CD14-positive monocyte (primary cell): Measurements from ENCODE around the gene TSPAN15. TPM values are rescaled to one million over a fixed set of nuclear protein-coding genes. Genes with fewer than 3 reads are reported as not detected.

ENCODE experiments used
- DNase-seq, 3 donors: peaks; one replicate each; pipeline ENCODE4 v3.0.0-alpha.2; 2011 to 2022
- H2AFZ ChIP-seq: 2 replicates; pipeline ENCODE4 v1.6.0; 2012; ENCODE audit warnings: mild to moderate bottlenecking, low read depth, low read length, inconsistent platforms; ENCODE audit not compliant: insufficient read depth, poor library complexity, severe bottlenecking
- H3K27ac ChIP-seq, 2 donors: 1 replicate in 1 of 2; 2 replicates in 1 of 2; pipeline ENCODE4 v1.5.1; 2012 to 2013; ENCODE audit warnings: low read length in 2 of 2, control low read depth in 1 of 2, inconsistent platforms in 1 of 2, low read depth in 1 of 2, mild to moderate bottlenecking in 1 of 2
- H3K27me3 ChIP-seq, 2 donors: one replicate each; pipeline versions ENCODE4 v1.6.0 to v1.6.1; 2011 to 2013; ENCODE audit warnings: low read length in 2 of 2; ENCODE audit not compliant: control insufficient read depth in 2 of 2, insufficient read depth in 2 of 2
- H3K36me3 ChIP-seq, 2 donors: replicated peaks in 1 of 2; 1 replicate in 1 of 2; 2 replicates in 1 of 2; pipeline versions ENCODE4 v1.5.1 to v1.6.1; 2012 to 2013; ENCODE audit warnings: low read length in 2 of 2, control low read depth in 1 of 2, inconsistent platforms in 1 of 2, mild to moderate bottlenecking in 1 of 2; ENCODE audit not compliant: insufficient read depth in 2 of 2, control insufficient read depth in 1 of 2
- H3K4me1 ChIP-seq, 2 donors: 1 replicate in 1 of 2; 2 replicates in 1 of 2; pipeline versions ENCODE4 v1.5.1 to v1.6.1; 2012 to 2013; ENCODE audit warnings: low read length in 2 of 2, control low read depth in 1 of 2, inconsistent platforms in 1 of 2, mild to moderate bottlenecking in 1 of 2, moderate library complexity in 1 of 2; ENCODE audit not compliant: insufficient read depth in 2 of 2, control insufficient read depth in 1 of 2
- H3K4me2 ChIP-seq: replicated peaks from 2 replicates; pipeline ENCODE3; 2012; ENCODE audit warnings: low read length, moderate library complexity, mild to moderate bottlenecking; ENCODE audit not compliant: poor library complexity, severe bottlenecking; ENCODE audit errors: extremely low read depth
- H3K4me3 ChIP-seq, 3 experiments: fragments of 200-600 bp in 1 of 3; sonication (generic) in 1 of 3; replicated peaks in 1 of 3; 1 replicate in 2 of 3; 2 replicates in 1 of 3; pipeline ENCODE4 v1.5.1; 2011 to 2013; ENCODE audit warnings: low read length in 3 of 3, mild to moderate bottlenecking in 3 of 3, control low read depth in 2 of 3, low read depth in 2 of 3, inconsistent platforms in 1 of 3, moderate library complexity in 1 of 3
- H3K79me2 ChIP-seq: 2 replicates; pipeline ENCODE4 v1.6.0; 2012; ENCODE audit warnings: mild to moderate bottlenecking, control low read depth, inconsistent platforms, low read length, moderate library complexity; ENCODE audit not compliant: insufficient read depth
- H3K9ac ChIP-seq: 2 replicates; pipeline ENCODE4 v1.6.0; 2017; ENCODE audit warnings: low read length, mild to moderate bottlenecking; ENCODE audit not compliant: insufficient read depth, poor library complexity, severe bottlenecking
- H3K9me3 ChIP-seq, 2 donors: replicated peaks in 1 of 2; 1 replicate in 1 of 2; 2 replicates in 1 of 2; pipeline versions ENCODE4 v1.5.1 to v1.6.1; 2012 to 2013; ENCODE audit warnings: low read length in 2 of 2, control low read depth in 1 of 2; ENCODE audit not compliant: control insufficient read depth in 1 of 2, insufficient read depth in 1 of 2
- H4K20me1 ChIP-seq: 2 replicates; pipeline ENCODE4 v1.6.0; 2012; ENCODE audit warnings: mild to moderate bottlenecking, low read length, control low read depth, moderate library complexity; ENCODE audit not compliant: insufficient read depth
- H3K27ac Mint-ChIP-seq, 7 donors: one replicate each; pipeline ENCODE4 v1.8.0; 2020; ENCODE audit warnings: mild to moderate bottlenecking in 7 of 7, mixed read lengths in 7 of 7, moderate library complexity in 6 of 7, inconsistent platforms in 2 of 7
- H3K27me3 Mint-ChIP-seq, 3 donors: one replicate each; pipeline ENCODE4 v1.8.0; 2021 to 2022; ENCODE audit warnings: low read depth in 3 of 3, mild to moderate bottlenecking in 3 of 3, mixed read lengths in 3 of 3, moderate library complexity in 3 of 3, inconsistent platforms in 1 of 3
- H3K36me3 Mint-ChIP-seq, 2 donors: one replicate each; pipeline ENCODE4 v1.8.0; 2020; ENCODE audit warnings: mixed read lengths in 2 of 2, inconsistent platforms in 1 of 2, mild to moderate bottlenecking in 1 of 2
- H3K4me1 Mint-ChIP-seq: one replicate; pipeline ENCODE4 v1.8.0; 2020; ENCODE audit warnings: mild to moderate bottlenecking, mixed read lengths
- H3K4me3 Mint-ChIP-seq, 2 donors: one replicate each; pipeline ENCODE4 v1.8.0; 2020; ENCODE audit warnings: mild to moderate bottlenecking in 2 of 2, mixed read lengths in 2 of 2, moderate library complexity in 1 of 2
- H3K9me3 Mint-ChIP-seq, 7 donors: one replicate each; pipeline ENCODE4 v1.8.0; 2020 to 2022; ENCODE audit warnings: mixed read lengths in 7 of 7, mild to moderate bottlenecking in 6 of 7, moderate library complexity in 6 of 7, inconsistent platforms in 2 of 7
- WGBS: methylation state at CpG from one replicate; pipeline ENCODE4 v1.1.5; 2013; ENCODE audit warnings: missing lambda C conversion rate; ENCODE audit not compliant: insufficient coverage; 5-methylcytosine and 5-hydroxymethylcytosine counted together
- intact Hi-C, 2 donors: fragments of 100-400 bp; cut with micrococcal nuclease; formaldehyde crosslinking; loops; one replicate each; pipeline versions ENCODE4 v1.15.0 to v1.15.1; 2023
- polyA plus RNA-seq, 3 donors: library from polyadenylated mRNA; depleted of rRNA in 1 of 3; unstranded in 2 of 3; stranded (reverse) in 1 of 3; fragments of 300-500 nt in 2 of 3; fragments of >200 nt in 1 of 3; fragmentation: Illumina TruSeq in 2 of 3; gene quantifications; 1 replicate in 2 of 3; 2 replicates in 1 of 3; pipeline ENCODE4 v1.2.3, GENCODE V29; 2012 to 2021
- TF ChIP-seq, protein P1 (sequence below): fragments of 200-600 bp; IDR thresholded peaks from one replicate; pipeline ENCODE4 v1.8.0; 2022; ENCODE audit warnings: antibody characterized with exemption, mild to moderate bottlenecking

TSPAN15 gene
- polyA plus RNA-seq, 3 donors = 0.22 to 0.39 TPM; not detected in 1

- Mint-ChIP-seq H3K27ac (no peak overlapping the region), H3K4me3 (no peak overlapping the region), H3K36me3 (no peaks in the 10 kb centered on the region), H3K4me1 (peaks cover 3% of the 10 kb centered on the region), H3K27me3 (peaks cover 2 to 10% (median 6%) of the 10 kb centered on the region in 3 donors), H3K9me3 (no peaks in the 10 kb centered on the region)
- intact Hi-C loops = no loop called here
- DNase-seq = no peak
- 85% methylated on average over 6 of the region's 8 CpGs for WGBS
- TF ChIP-seq, protein P1, sequence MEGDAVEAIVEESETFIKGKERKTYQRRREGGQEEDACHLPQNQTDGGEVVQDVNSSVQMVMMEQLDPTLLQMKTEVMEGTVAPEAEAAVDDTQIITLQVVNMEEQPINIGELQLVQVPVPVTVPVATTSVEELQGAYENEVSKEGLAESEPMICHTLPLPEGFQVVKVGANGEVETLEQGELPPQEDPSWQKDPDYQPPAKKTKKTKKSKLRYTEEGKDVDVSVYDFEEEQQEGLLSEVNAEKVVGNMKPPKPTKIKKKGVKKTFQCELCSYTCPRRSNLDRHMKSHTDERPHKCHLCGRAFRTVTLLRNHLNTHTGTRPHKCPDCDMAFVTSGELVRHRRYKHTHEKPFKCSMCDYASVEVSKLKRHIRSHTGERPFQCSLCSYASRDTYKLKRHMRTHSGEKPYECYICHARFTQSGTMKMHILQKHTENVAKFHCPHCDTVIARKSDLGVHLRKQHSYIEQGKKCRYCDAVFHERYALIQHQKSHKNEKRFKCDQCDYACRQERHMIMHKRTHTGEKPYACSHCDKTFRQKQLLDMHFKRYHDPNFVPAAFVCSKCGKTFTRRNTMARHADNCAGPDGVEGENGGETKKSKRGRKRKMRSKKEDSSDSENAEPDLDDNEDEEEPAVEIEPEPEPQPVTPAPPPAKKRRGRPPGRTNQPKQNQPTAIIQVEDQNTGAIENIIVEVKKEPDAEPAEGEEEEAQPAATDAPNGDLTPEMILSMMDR = no peak
- Histone ChIP-seq H3K4me1 (no peaks in the 10 kb centered on the region), H3K4me2 (no peak overlapping the region), H4K20me1 (no peaks in the 10 kb centered on the region), H3K27me3 (no peaks in the 10 kb centered on the region), H3K36me3 (no peaks in the 10 kb centered on the region), H2AFZ (no peak overlapping the region), H3K9me3 (no peaks in the 10 kb centered on the region), H3K9ac (no peak overlapping the region), H3K4me3 (no peak overlapping the region), H3K79me2 (no peaks in the 10 kb centered on the region), H3K27ac (no peak overlapping the region)
These were observed 19.5 kb downstream of the TSPAN15 start for GRCh38 chr10:69470463-69471384.

DNA sequence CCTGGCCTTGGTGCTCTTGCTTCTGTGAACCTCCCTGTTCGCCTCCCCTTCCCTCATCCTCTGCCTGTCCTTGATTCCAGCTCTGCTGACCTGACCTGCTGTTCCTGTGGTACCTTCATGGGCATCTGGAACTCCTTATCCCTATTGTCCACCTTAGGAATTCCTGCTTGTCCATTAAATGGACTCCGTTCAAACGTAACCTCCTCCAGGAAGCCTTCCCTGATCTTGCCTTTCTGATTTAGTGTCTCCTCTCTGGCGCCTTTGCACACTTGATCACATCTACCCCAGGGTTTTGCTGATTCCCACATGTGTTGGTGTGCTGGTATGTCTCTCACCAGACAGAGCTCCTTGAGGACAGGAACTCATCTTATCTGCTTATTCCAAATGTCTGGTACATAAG, 20.9 kb downstream of the TSPAN15 start:
- peaks cover 2 to 9% (median 6%) of the 10 kb centered on the region in 3 donors for H3K27me3 Mint-ChIP-seq
- H3K79me2 ChIP-seq = no peaks in the 10 kb centered on the region
- no peaks in the 10 kb centered on the region for H3K4me1 ChIP-seq
- H3K27ac ChIP-seq = no peak overlapping the region
- TF ChIP-seq, protein P1 = no peak
- 89% methylated on average over 1 of the region's 4 CpGs for WGBS
- peaks cover 0 to 2% (median 0%) of the 10 kb centered on the region in 7 donors for H3K9me3 Mint-ChIP-seq
- H3K36me3 Mint-ChIP-seq = no peaks in the 10 kb centered on the region
- H3K4me1 Mint-ChIP-seq = peaks cover 3% of the 10 kb centered on the region
- DNase-seq = no peak
- H3K4me2 ChIP-seq = no peak overlapping the region
- H3K36me3 ChIP-seq = no peaks in the 10 kb centered on the region
- no peaks in the 10 kb centered on the region for H4K20me1 ChIP-seq
- no peaks in the 10 kb centered on the region for H3K27me3 ChIP-seq
- H3K27ac Mint-ChIP-seq = no peak overlapping the region
- H3K4me3 Mint-ChIP-seq = no peak overlapping the region
- H3K9me3 ChIP-seq = no peaks in the 10 kb centered on the region
- intact Hi-C loops = no loop called here
- no peak overlapping the region for H3K9ac ChIP-seq
- no peak overlapping the region for H3K4me3 ChIP-seq
- H2AFZ ChIP-seq = no peak overlapping the region
